Activated B cell treated with CpG ODN at 0.5 μM for 24 hours (primary cell): ENCODE results near the gene SEC61A1. TPM values are rescaled to one million over a fixed set of nuclear protein-coding genes. Genes with fewer than 3 reads are reported as not detected.

ENCODE experiments used
- ATAC-seq: fragments of 200-7000 bp; cut with Tn5 transposase; one replicate; pipeline ENCODE4 v1.10.0; 2021; ENCODE audit warnings: low read depth, mild to moderate bottlenecking, moderate library complexity
- CTCF ChIA-PET: fragments of 350-600 bp; sonication (Branson Sonifier 250); formaldehyde crosslinking; loops from one replicate; lab custom pipeline; 2021; ENCODE audit warnings: antibody characterized with exemption; lab: Charles Lee
- POLR2A ChIA-PET: fragments of 350-600 bp; sonication (Branson Sonifier 250); formaldehyde crosslinking; loops from one replicate; lab custom pipeline; 2021; ENCODE audit warnings: antibody characterized with exemption; lab: Charles Lee
- DNase-seq: peaks from one replicate; pipeline ENCODE4 v3.0.0; 2022
- H3K27ac Mint-ChIP-seq: one replicate; pipeline ENCODE4 v1.8.0; 2020; ENCODE audit warnings: mixed read lengths
- H3K27me3 Mint-ChIP-seq: one replicate; pipeline ENCODE4 v1.8.0; 2021; ENCODE audit warnings: mixed read lengths
- H3K36me3 Mint-ChIP-seq: one replicate; pipeline ENCODE4 v1.8.0; 2021; ENCODE audit warnings: low read depth, mixed read lengths
- H3K4me1 Mint-ChIP-seq: one replicate; pipeline ENCODE4 v1.8.0; 2021; ENCODE audit warnings: mixed read lengths
- H3K4me3 Mint-ChIP-seq: one replicate; pipeline ENCODE4 v1.8.0; 2020; ENCODE audit warnings: mild to moderate bottlenecking, mixed read lengths
- H3K9me3 Mint-ChIP-seq: one replicate; pipeline ENCODE4 v1.8.0; 2020; ENCODE audit warnings: mixed read lengths
- intact Hi-C: fragments of 100-400 bp; cut with micrococcal nuclease; formaldehyde crosslinking; loops from one replicate; pipeline ENCODE4 v1.15.1; 2024
- total RNA-seq: library from RNA; stranded (reverse); gene quantifications from 2 replicates; pipeline ENCODE4 v1.2.3, GENCODE V29; 2022
- TF ChIP-seq, protein P1 (sequence below): fragments of 200-600 bp; IDR thresholded peaks from one replicate; pipeline ENCODE4 v1.8.0; 2022; ENCODE audit warnings: antibody characterized with exemption, mild to moderate bottlenecking

Gene SEC61A1
- total RNA-seq, 1 donor from 2014 or later: 84.0 TPM

DNA sequence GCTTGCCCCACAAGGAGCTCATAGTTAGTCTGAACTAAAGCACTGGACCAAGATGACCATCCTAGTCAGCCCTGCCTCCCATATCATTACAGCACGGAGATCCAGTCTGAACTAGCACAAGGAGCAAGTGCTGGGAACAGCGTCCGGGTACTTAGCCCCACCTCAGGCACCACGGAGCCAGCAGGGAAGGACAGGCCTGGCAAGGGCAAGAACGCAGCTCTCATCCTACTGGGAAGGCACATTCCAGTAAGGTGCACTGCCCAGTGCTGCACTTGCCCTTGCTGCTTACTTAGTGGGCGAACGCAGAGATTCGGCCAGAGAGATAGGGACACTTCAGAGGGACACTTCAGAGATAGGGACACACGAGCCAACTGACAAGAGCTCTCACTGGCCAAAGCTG is 27.6 kb downstream of the SEC61A1 start:
- peaks cover 55% of the 10 kb centered on the region for H3K36me3 Mint-ChIP-seq
- no peak for ATAC-seq
- TF ChIP-seq, protein P1, sequence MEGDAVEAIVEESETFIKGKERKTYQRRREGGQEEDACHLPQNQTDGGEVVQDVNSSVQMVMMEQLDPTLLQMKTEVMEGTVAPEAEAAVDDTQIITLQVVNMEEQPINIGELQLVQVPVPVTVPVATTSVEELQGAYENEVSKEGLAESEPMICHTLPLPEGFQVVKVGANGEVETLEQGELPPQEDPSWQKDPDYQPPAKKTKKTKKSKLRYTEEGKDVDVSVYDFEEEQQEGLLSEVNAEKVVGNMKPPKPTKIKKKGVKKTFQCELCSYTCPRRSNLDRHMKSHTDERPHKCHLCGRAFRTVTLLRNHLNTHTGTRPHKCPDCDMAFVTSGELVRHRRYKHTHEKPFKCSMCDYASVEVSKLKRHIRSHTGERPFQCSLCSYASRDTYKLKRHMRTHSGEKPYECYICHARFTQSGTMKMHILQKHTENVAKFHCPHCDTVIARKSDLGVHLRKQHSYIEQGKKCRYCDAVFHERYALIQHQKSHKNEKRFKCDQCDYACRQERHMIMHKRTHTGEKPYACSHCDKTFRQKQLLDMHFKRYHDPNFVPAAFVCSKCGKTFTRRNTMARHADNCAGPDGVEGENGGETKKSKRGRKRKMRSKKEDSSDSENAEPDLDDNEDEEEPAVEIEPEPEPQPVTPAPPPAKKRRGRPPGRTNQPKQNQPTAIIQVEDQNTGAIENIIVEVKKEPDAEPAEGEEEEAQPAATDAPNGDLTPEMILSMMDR: no peak
- peaks cover 13% of the 10 kb centered on the region for H3K4me1 Mint-ChIP-seq
- no peak for DNase-seq
- no peak overlapping the region for H3K27ac Mint-ChIP-seq
- POLR2A ChIA-PET: no interaction called here
- no peaks in the 10 kb centered on the region for H3K27me3 Mint-ChIP-seq
- H3K9me3 Mint-ChIP-seq: no peaks in the 10 kb centered on the region
- intact Hi-C loops: loop anchor here (5.0 kb wide), 1 partner anchor 1098 kb away; the partner anchor contains the start of gene PLXNA1
- H3K4me3 Mint-ChIP-seq: no peak overlapping the region
- CTCF ChIA-PET: no interaction called here

DNA sequence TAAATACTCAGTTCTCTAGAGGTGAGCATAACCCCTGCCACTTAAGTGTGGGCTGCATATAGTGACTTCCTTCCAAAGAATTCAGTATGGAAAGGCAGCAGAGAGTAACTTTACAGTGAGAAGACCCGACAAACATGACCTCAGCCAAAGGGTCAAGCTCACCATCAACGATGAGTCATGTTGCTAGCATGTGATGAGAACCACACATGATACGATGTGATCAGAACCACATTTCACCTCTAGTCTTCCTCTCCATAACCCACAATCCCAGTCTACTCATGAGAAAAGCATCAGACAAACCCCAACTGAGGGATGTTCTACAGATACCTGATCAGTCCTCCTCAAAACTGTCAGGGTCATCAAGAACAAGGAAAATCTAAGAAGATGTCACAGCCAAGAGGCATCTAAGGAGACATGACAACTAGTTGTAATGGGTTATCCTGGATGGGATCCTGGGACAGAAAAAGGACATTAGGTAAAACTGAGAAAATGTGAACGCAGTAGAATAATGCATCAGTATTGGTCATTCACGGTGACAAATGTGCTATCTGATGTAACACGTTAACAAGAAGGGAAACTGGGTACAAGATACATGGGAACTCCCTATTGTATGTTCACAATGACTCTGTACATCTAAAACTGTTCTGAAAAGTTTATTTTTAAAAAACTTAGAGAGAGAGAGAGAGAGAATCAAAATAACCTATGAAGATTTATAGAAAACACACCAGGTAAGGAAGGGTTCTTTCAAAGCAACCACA is 28.3 kb downstream of the SEC61A1 start:
- TF ChIP-seq, protein P1: no peak
- H3K9me3 Mint-ChIP-seq: no peaks in the 10 kb centered on the region
- H3K4me1 Mint-ChIP-seq: peaks cover 6% of the 10 kb centered on the region
- no peak for DNase-seq
- no peaks in the 10 kb centered on the region for H3K27me3 Mint-ChIP-seq
- intact Hi-C loops: no loop called here
- H3K27ac Mint-ChIP-seq: no peak overlapping the region
- no peak for ATAC-seq
- POLR2A ChIA-PET: no interaction called here
- CTCF ChIA-PET: no interaction called here
- H3K4me3 Mint-ChIP-seq: no peak overlapping the region
- H3K36me3 Mint-ChIP-seq: peaks cover 60% of the 10 kb centered on the region

DNA sequence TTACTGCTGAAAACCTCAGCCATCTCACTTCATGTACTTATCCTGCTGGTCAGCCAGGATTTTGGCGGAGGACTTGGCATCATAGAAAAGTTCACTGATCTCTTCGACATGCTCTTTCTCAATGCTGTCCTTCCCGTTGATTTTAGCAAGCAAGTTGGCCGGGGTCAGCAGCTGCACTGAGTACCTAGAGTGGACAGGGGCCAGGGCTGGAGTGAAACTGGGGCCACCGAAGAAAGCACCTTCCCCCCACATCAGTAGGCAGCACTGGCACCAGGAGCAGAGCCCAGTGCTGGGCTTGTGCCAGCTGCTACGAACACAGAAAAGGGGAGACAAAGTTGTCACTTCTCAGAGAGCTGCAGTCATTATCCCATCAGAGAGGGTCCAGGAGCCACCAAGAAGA is 29.0 kb downstream of the SEC61A1 start:
- H3K36me3 Mint-ChIP-seq: peaks cover 65% of the 10 kb centered on the region

DNA sequence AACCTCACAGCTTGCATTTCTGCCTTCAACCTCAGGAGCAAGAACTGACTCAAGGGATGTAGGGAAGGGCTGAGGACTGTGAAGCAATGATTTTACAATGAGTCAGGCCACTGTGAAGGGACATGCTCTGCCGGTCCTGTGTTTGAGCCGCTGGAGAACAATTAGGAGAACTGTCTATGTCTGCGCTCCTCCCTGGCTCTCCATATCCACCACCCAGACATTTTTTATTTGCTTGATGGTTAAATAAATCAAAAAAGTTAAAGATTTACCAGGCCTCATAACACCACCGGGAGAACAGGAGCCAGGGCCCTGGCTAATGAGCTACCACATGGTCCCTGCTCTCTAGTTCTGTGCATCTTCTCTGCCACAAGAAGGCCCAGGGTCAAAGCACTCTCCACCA is 29.6 kb downstream of the SEC61A1 start:
- H3K27me3 Mint-ChIP-seq: no peaks in the 10 kb centered on the region
- POLR2A ChIA-PET: no interaction called here
- ATAC-seq (no peak), DNase-seq (no peak)
- H3K9me3 Mint-ChIP-seq: no peaks in the 10 kb centered on the region
- H3K4me1 Mint-ChIP-seq: peaks cover 6% of the 10 kb centered on the region
- TF ChIP-seq, protein P1: no peak
- H3K36me3 Mint-ChIP-seq: peaks cover 72% of the 10 kb centered on the region
- CTCF ChIA-PET: interaction anchor here (1.1 kb wide), 1 partner anchor 13 kb away, joined by 5 read pairs; no protein-coding TSS in a partner anchor
- H3K4me3 Mint-ChIP-seq: no peak overlapping the region
- no peak overlapping the region for H3K27ac Mint-ChIP-seq
- intact Hi-C loops: no loop called here

More for the DNA sequence above, 29.0 kb downstream of the SEC61A1 start:
- Mint-ChIP-seq H3K27ac (no peak overlapping the region), H3K4me1 (peaks cover 6% of the 10 kb centered on the region), H3K4me3 (no peak overlapping the region), H3K9me3 (no peaks in the 10 kb centered on the region), H3K27me3 (no peaks in the 10 kb centered on the region)
- POLR2A ChIA-PET: no interaction called here
- CTCF ChIA-PET: interaction anchor here (1.1 kb wide), 1 partner anchor 14 kb away, joined by 5 read pairs; no protein-coding TSS in a partner anchor
- TF ChIP-seq, protein P1: no peak
- DNase-seq (no peak), ATAC-seq (no peak)
- intact Hi-C loops: no loop called here

DNA sequence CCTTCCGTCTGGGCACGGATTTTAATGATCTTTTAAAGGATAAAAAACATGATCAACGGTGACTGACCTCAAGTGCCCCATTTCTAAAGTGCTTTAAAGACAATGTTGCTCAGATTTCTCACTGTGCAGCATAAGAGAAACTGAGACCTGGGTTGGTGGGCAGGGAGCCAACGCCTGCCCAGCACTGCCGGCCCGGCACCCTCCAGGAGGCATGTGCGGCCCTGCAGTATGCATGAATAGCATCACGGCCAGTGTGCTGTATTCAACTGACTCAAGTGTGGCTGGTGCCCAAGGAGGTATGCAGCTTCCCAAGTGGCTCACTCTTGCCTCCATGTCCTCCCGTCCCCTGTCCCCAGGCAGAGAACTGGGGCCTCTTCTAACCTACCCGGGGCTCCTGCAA is 30.3 kb downstream of the SEC61A1 start:
- ATAC-seq (no peak), DNase-seq (no peak)
- Mint-ChIP-seq H3K27ac (no peak overlapping the region), H3K4me1 (peaks cover 2% of the 10 kb centered on the region), H3K9me3 (no peaks in the 10 kb centered on the region), H3K36me3 (peaks cover 79% of the 10 kb centered on the region), H3K27me3 (no peaks in the 10 kb centered on the region), H3K4me3 (no peak overlapping the region)
- TF ChIP-seq, protein P1: no peak
- ChIA-PET CTCF (interaction anchor here (1.1 kb wide), 1 partner anchor 13 kb away, joined by 5 read pairs; no protein-coding TSS in a partner anchor), POLR2A (no interaction called here)
- intact Hi-C loops: no loop called here
